Measurements from ENCODE around the gene SH3RF3.
"Not testable (repeated sequence)": the region's sequence is repeated elsewhere in the genome, so short reads cannot be mapped to it uniquely, and the experiment has no call there.

The SH3RF3 gene

DNA sequence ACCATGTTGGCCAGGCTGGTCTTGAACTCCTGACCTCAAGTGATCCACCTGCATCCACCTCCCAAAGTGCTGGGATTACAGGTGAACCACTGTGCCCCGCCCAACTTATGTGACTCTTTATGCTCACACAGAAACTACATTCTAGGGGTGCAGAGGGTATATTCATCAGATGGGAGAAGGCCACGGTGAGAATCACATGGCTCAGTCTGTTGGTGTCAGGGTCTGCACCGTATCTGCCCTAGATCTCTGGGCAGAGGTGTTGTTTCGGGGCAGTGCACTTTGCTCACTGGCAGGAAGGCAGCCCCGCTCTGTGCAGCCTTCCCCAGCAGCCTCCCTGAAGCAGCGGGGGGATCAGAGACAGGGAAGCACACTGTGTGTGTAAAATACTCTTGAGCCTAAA lies 76.4 kb downstream of the SH3RF3 start:
- DNase-seq: no peak

DNA sequence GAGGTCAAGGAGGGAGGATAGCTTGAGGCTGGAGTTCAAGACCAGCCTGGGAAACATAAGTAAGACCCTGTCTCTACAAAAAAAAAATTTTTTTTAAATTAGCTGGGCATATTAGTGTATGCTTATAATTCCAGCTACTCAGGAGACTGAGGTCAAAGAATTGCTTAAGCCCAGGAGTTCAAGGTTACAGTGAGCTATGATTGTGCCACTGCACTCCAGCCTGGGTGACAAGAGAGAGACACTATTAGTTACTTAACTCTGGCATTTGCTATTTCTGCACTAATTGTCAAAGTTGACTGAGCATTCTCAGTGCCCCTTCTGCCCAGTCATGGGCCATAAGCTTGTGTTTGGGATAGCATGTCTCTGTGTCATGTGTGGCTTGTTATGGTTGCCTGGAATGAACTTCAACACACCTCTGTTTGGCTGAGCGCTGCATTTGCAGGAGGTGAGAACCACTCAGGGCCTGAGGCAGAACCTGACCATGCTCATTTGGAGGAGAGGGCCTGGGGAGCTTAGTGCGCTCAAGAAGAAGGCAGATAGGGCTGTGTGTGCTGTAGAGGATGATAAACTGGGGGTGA lies 77.7 kb downstream of the SH3RF3 start:
- DNase-seq: no peak

DNA sequence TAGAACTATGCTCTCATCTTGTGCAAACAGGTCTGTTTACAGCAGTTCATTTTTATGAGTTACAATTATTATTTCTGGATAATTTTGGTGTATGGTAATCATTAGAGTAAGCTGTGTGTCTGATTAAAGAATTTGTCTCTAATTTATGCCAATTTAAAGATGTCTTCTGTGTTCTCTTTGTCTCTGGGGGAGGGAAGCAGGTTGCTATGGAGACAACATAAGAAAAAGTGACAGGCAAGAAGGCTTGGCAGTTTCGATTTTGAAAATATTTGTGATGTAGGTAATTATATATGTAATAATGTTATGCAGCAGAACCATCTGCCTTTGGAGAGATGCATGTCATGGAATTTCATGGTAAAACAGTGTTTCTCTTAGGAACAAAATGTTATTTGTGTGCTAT lies 78.2 kb downstream of the SH3RF3 start:
- DNase-seq: no peak

DNA sequence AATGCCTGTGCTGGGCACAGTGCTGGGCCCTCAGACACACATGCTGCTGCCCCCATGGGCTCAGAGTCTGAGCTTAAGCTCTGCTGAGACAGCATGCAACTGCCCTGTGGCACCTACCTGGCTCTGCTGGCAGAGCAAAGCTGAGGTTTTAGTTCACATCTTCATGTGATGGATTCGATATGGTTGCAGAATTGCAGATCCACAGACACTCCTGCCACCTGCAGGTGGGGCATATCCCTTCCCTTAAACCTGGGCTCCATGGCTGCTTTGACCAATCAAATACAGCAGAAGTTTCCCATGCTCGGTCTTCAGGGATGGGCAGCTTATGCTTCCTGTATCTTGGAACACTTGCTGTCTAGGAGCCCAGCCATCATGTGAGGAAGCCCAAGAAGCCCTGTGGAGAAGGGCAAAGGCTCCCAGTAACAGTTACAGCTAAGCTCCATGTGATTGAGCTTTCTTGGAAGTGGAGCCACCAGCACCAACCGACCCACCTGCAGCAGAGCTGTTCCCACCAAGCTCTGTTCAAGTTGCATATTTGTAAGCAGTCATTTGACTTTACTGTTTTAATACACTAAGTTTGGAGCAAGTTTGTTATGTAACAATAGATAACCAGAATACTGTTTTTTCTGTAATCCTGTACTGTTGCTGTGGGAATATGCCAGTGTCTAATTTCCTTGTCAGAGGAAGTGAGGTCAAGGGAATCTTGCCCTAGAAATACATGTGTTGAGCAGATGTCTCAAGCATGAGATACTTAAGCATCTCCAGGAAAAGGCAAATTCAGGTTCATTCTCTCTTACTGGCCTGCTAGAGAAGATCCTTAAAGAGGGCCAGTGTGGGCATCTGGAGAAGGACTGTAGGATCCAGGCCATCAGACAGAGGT lies 79.3 kb downstream of the SH3RF3 start:
- no peak for DNase-seq

DNA sequence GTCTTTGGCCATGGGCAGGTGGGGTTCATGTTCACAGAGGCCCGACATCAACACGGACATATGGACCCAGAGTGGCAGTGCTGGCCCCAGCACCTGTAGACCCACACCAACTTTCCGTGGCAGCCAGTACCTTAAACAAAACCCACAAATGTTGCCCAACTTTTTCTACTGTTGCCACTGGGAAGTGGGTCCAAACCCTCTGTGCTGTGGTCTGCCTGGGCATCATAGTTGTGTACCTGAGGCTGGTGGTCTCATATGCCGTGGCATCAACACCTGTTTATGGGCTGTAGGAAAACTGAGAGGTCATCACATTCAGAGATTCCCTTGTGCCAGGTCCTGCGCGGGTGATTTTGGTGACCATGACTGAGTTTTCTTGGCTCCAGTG lies 79.9 kb downstream of the SH3RF3 start:
- no peak for DNase-seq

DNA sequence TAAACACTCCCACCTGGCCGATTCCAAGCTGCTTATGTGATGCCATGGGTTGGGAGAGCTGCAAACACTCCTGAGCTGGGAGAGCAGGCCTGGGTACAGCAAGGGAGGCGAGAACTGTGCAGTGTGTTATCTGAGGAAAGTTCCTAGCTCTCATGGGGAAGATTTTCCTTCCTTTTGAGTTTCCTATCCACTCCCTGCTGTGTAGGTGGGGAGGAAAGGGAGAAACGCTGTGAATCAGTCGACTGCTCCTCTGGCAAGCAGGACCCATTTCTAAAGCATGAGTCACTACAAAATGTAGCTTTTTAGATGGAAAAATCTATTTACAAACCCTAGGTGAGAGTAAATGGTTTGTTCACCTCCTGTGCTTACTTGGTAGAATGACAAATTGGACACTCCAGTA lies 80.4 kb downstream of the SH3RF3 start:
- DNase-seq: no peak

DNA sequence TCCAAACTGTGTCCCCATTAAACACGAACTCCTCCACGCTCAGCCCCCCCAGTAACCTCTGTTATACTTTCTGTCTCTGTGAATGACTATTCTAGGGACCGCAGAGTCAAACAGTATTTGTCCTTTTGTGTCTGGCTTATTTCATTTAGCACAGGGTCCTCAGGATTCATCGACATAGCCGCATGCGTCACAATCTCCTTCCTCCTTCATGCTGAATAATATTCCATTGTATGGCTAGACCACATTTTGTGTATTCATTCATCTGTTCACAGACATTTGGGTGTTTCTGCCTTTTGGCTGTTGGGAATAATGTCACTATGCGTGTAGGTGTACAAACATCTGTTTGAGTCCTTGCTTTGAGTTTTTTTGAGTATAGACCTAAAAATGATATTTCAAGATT lies 80.9 kb downstream of the SH3RF3 start:
- DNase-seq: no peak

DNA sequence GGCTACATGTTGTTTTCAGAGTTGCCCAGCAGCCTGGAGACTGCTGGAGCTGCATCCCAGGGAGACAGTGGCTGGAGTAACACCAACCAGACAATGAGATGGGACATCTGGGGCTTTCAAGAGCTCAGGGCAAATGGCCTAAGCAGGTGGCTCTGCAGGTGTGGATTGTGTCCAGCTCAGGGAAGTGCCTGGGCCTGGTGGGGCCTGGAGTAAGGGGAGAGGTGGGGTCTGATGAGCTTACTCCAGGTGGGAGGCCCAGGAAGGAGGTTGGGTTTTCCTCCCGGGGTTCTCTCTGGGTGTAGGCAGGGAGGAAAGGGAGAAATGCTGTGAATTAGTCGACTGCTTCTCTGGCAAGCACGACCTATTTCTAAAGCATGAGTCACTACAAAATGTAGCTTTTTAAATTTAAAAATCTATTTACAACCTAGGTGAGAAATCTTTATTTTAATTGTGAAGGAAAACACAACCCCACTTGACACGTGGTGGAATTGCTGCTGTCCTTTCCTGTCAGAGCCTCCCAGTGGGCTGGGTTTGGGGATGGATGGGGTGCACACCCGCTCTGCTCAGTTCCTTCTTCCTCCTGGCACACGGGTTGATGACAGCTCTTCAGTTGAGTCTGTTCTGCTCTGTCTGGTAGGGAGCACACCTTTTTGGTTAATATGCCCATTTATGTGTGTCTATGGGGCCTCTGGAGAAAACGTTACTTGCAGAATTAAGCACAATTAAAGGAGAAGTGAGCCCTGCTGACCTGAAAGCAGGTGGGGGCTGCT lies 81.6 kb downstream of the SH3RF3 start:
- DNase-seq: no peak

DNA sequence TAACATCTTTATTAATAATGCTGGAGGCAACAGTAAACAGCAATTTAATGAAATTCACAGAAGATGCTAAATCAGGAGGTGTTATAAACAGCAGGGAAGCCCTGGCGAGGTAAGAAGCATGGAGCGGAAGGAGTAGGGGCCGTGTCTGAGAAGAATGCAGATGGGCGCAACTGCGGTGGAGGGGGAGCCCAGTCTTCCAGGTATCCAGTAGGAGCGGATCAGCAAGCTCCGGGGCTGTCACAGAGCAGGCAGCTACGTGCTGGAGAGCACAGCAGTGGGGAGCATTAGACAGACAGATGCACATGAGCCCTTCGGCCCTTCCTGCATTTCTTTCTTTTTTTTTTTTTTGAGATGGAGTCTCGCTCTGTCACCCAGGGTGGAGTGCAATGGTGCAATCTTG lies 82.3 kb downstream of the SH3RF3 start:
- DNase-seq: no peak

DNA sequence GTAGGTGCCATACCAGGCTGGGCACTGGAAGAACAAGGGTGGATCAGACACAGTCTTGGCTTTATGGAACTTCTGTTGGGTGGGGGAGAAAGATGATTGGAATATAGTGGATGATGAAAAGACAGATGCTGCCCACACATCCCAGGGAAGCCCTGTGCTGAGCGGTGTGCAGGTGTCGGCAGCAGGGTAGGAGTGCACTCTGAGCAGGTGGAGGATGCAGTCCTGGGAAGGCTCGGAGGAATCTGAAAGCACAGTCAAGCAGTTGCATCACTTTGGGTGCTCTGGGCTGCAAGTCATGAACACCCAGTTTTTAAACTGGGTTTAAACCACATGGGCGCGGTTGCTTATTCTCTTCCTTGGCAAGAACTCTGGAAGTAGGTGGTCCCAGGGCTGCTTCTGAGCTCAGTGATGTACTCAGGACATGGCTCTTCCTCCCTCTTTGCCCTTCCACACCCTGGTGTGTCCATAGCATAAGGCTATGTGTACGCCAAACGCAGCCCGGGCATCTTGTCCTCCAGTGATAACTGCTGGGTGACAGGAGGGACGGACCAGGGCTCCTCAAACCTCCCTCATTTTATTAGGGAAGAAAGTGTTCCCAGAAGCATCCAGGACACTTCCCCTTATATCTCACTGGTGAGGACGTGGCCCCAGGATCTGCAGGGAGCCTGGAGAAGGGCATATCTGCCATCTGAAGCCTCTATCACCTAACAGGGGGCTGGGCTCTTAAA lies 84.0 kb downstream of the SH3RF3 start:
- DNase-seq: no peak

DNA sequence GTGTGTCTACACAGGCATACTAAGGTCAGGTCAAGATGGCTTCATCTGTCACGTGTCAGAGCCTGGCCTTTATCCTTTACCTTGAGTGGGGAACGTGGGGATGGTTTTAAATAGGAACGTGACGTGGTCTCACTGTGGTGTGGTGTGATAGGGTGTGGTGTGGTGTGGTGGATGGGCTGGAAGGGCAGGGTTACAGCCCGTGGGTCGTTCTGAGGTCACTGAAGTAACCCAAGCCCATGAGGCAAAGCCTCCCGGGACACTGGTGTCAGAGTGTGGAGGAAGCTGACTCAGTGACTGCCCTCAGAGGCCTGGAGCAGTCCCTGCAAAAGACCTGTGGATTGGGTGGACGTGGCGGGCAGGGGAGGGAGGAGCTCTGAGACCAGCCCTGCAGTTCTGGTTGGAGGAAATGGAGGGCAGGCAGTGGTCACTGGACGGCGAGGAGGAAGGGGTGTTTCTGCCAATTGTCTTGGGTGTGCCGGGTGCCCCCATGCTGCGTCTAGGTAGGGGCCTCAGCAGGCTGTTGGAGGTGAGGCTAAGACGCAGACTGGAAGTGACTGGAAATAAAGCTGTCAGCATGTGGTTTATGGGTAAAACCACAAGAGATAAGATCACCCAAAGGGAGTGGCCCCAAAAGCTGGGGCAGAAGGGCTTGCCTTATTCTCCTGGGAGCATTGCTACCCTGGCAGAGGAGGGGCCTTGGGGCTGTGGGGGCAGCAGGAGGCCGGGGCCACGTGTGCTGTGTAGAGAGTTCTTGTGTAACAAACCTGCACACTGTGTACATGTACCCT lies 84.8 kb downstream of the SH3RF3 start:
- DNase-seq: peak; percentile 80

DNA sequence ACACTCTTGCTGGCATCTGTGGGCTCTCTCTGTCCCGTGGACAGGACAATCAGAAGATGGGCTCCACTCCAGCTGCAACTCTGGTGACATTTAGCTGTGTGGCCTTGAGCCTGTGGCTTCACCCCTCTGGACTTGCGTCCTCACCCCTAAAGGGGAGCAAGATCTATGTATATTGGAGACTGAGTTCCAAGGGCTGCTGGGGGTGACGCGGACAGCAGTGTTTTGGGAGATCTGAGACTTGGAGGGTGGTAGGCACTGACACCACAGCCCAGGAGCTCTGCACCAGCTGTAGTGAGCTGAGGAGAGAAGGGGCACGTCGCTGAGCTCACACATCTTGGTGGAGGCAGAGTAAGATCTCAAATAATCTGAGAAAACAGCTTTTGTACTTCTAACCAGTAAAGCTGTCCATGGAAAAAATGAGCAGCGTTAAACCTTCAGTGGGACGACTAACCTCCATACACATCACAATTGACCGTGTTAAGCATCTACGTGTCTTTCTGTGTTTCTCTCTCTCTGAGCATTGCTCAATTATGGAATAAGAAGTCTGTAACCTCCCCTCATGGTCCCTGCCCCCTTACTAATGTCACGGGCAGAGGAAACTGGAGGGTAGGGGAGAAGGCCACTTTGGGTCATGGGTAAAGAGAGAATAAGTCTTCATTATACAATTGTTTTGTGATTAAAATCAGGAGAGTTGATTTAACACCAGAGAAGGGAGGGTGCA lies 85.8 kb downstream of the SH3RF3 start:
- DNase-seq: no peak

DNA sequence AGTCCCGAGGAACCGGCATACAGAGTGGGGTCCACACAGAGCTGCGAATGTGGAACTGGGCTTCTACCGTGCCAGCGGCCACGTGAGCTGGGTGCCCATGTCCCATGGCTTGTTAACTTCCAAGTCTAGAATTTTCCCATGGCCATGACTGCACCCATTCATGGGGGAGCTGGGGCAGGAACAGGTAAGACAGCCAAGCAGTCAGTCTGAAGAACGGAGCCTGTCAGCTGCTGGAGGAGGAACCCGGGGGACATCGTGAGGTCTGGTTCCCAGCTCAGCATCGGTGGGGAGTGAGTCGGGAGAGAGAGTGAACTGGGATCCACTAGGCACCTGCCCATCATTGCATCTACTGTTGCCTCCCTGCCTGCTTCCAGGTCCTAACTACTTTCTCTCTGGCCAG lies 86.9 kb downstream of the SH3RF3 start:
- no peak for DNase-seq

DNA sequence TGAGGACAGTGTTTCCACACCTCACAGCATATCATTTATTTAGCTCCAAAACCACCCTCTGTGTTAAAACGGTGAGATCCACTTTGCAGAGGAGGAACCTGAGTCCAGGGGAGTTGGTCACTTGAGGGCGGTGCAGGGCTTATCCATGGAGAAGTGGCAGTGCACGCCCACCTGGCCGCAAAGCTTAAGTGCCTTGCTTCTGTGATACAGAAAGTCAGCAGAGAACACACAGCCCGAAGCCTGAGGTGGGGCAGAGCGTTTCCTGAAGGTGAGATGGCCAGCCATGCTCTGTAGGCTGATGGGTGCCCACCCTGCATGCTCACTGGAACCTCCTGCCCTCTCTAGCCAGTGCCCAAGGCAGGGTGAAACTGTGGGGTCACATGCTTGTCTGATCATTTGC lies 87.3 kb downstream of the SH3RF3 start:
- no peak for DNase-seq

DNA sequence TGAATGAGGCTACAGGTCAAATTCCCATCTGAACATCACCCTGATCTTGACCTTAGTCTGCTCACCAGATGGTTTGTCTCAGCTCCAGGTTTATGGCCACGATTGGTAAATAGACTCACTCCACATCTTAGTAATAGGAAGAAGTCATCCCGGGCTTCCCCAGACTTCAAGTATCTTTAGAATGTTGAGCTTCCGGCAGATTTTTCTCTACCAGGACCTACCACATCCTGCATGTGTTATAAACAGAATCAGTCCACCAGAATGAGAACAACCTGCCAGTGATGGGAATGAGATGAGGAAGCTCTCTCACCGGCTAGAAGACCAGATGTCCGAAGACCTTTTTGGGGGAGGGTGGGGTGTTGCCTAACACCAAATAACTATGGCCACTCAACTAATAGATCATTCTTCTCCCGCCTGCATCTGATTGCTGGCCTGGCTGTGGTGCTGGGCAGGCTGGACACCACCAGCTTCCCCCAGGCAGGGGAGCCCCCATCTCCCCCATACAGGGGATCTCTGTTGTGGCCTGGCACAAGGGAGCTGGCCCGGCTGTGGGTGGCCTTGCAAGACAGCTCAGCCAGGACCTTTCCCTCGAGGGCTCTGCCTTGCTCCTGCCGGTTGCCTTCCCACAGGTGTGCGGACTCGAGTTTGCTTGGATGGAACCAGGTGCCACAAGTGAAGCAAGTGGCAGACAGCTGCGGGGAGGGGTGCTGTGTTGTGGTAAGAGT lies 88.5 kb downstream of the SH3RF3 start:
- DNase-seq: no peak

DNA sequence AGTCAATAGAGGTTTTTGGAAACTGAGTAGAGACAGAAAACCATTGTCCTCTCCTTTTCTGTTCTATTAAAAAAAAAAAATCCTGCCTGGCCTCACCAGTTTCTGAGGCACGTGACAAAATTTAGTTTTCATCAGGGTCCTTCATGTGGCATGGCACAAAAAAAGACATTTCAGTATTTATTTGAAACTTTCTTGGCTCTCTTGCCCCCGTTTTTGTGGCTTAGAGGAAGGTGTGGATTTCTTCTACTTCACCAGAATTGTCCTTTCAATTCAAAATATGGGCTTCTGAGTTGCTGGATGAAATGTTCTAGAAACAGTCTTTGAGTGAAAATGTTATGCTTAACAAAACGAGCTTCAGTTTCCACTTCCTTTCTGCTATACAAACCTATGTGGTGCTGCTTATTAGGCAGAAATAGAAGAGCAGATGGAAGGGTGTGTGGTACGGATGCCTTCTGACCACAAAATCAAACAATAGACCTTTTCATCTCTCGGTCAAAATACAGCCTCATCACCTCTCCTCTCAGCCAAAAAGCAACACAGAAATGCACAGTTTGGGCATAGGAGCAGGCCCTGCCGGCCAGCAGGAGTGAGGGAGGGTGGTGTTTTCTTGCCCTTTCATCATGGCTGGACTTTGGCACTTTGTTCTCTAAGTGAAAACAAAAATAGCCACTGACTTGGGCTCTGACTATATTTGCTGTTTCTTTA lies 89.2 kb downstream of the SH3RF3 start:
- no peak for DNase-seq

DNA sequence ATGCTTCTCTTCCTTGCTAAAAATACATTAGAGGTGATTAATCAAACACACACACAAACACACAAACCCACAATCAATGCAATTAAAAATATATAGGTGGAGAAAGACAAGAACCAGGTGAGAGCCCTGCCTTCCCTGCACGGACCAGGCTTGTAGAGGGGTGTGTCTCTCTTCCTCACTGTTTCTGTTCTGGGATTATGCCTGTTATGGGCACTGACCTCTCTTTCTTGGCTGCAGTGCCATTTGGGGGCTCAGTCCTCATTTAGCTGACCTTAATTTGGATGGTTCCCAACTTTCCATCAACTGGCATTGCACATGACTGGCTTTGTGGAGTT lies 89.8 kb downstream of the SH3RF3 start:
- DNase-seq: no peak

DNA sequence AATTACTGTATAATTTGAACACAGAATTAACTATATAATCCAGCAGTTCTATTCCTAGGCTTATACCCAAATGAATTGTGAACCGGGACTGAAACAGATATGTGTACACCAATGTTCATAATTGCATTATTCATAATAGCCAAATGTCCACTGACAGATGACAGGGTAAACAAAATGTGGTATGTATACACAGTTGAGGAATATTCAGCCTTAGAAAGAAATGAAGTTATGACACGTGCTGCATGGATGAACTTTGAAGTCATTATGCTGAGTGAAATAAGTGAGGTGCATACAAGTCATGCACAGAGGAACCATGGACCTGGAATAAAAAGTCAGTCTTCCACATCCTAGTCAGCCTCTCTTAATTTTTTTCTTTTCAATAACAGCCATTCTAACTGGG lies 91.9 kb downstream of the SH3RF3 start:
- DNase-seq: no peak

DNA sequence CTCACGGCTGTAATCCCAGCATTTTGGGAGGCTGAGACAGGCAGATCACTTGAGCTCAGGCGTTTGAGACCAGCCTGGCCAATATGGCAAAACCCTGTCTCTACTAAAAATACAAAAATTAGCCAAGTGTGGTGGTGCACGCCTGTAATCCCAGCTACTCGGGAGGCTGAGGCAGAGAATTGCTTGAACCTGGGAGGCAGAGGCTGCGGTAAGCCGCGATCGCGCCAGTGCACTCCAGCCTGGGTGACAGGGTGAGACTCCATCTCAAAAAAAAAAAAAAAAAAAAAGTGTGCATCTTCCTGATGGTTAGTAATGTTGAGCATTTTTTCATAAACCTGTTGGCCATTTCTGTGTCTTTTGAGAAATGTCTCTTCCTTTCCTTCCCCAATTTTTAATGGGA lies 92.3 kb downstream of the SH3RF3 start:
- not testable (repeated sequence) for DNase-seq

DNA sequence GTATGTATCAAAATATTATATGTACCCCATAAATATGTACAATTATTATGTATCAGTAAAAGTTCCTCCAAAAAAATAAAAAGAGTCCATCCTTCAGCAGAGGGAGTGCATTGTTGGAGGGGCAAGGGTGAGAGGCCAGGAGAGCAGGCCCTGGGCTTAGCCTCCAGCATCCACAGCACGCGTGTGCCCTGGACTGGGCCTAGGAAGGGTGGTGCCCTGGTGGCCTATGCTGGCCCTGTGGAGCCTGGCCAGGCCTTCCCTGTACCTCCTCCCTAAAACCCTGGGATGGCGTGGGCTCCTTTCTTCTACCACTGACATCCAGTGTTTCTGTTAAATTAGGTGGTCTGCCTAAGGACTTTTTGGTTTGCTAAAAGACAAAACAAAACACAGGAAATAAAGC lies 93.4 kb downstream of the SH3RF3 start:
- DNase-seq: no peak

All from CD4-positive, alpha-beta T cell treated with Interleukin-21 for 1 hour (primary cell).